Adipose tissue (tissue), 3 donors: Measurements from ENCODE around the gene EMX1. TPM values are rescaled to one million over a fixed set of nuclear protein-coding genes. Genes with fewer than 3 reads are reported as not detected.

Experiments used
- H3K27ac ChIP-seq: one replicate; pipeline ENCODE4 v1.5.1; 2013; ENCODE audit warnings: low read depth, low read length
- WGBS, 3 donors: extraction: QIAGEN DNeasy Blood & Tissue Kit; methylation state at CpG; one replicate each; pipeline ENCODE4 v1.1.7; 2013; 5-methylcytosine and 5-hydroxymethylcytosine counted together
- polyA plus RNA-seq, 3 donors: library from polyadenylated mRNA; stranded (reverse); fragments of 200-250 nt; gene quantifications; one replicate each; pipeline ENCODE4 v1.2.3, GENCODE V29; 2013
- donor health status: healthy with polysubstance abuse.
- donor health status: Bipolar disorder and iron deficiency.
- donor health status: healthy.

EMX1 gene
- polyA plus RNA-seq, 3 donors = 0.10 to 0.45 (median 0.34) TPM

DNA sequence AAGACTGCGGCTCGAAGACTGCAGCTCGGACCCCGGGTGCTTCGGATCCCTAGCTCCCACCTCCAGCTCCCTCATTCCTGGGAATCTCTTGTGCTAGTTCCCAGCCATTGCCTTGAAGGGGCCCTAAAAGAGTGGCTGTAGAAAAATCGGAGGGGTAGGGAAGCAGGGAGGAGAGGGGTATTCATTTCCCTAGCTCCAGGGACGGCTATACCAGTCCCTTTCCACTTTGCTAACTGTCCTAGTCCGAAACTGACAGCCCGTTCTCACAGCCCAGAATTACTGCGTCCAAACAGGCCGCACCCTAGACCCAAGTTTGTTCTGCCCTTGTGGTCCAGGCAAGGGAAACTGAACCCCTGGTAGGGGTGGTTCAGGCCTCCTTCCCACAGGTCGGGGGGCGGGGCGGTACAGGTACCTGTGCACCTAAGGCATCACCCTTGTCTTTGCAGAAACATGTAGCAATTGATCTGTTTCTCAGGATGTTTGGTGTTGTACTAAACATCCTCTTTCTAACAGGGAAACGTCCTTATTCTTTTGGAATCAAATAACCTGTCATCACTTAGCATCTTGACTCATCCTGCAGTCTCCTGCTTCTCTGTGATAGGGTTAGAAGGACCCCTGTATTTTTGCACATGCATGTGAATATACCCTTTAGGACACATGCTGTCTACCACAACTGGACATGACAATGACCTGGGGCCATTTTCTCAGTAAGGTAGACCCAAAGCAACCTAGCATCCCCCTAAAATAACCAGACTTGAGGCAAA is 4.0 kb downstream of the EMX1 start:
- H3K27ac ChIP-seq = no peak overlapping the region
- WGBS, 3 donors = 28 to 45% (median 37%) methylated on average over 15 of the region's 15 CpGs

DNA sequence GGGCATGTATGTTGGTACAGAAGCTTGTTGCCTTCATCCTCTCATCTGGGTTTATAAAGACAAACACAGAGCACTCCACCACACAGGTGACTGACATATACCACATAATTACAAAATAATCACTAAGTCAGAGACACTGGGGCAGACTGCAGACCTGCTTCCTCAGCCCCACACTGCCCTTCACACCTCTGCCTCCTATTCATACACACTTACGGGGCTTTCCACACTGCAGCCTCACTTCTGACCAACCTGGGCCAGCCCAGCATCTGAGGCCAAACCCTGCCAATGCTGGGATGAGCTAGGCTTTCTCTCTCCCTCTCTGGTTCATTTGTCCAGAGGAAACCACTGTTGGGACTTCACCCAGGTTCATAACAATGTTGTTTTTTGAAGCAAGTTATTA is 4.5 kb downstream of the EMX1 start:
- no peak overlapping the region for H3K27ac ChIP-seq
- 90 to 95% (median 91%) methylated on average over 1 of the region's 1 CpG for WGBS, 3 donors

DNA sequence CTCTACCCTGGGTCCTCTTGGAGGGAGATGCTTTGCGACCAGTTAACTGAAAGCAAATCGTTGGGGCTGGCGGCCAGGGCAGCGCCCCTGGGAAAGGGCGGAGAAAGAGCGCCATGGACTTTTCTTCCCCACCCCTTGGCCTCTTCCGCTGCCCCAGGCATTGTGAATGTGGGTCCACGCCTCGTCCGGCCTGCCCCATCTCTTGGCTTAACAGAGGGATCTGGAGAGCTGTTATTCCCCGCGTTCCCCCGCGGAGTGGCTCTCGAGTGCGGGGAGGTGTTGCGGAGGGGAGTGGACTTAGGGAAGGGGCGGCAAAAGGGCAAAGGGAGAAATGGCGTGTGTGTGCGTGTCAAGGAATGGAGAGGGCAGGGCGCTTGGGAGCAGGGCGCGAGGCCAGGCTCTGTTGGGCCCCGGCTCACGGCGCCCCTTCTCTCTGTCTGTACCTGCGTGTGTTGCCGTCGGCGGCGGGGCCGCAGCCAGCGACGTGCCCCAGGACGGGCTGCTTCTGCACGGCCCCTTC is 6.6 kb downstream of the EMX1 start:
- 6 to 11% (median 7%) methylated on average over 33 to 36 of the region's 36 CpGs for WGBS, 3 donors
- H3K27ac ChIP-seq = no peak overlapping the region

DNA sequence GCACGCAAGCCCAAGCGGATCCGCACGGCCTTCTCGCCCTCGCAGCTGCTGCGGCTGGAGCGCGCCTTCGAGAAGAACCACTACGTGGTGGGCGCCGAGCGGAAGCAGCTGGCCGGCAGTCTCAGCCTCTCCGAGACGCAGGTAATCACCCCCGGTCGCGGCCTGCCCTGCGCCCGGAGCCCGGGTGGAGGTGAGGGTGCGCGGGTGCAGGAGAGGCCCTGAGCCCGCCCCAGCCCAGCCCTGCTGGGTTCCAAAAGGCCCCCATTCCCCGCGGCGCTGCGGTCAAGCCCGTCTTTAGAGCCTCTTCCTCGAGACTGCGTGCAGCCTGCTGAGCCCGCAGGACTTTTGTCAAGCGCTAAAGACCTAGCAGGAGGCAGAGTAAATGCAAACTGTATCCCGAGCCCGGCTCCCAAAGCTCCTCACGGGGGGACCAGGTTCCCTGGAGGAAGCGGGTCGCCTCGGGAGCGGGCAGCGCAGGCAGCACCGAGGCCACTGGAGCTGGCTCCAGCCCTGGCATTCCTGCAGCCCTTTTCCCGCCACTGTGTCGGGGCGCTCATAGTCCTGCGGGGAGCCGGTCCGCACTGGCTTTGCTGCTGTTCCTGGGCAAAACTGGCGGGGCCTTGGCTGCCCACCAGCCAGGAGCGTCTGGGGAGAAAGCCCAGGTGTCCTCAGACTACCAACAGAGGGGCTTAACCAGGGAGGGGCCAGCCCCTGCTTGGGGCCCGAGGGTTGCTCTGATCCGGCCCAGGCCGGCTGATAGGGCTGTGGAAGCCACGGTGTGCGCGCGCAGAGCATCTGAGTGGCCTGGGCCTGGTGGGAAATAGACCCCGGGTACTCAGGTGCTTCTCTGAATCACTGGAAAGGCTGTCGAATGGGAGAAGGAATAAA is 7.3 kb downstream of the EMX1 start:
- H3K27ac ChIP-seq = no peak overlapping the region
- WGBS, 3 donors = 4 to 5% (median 4%) methylated on average over 58 to 61 of the region's 61 CpGs

DNA sequence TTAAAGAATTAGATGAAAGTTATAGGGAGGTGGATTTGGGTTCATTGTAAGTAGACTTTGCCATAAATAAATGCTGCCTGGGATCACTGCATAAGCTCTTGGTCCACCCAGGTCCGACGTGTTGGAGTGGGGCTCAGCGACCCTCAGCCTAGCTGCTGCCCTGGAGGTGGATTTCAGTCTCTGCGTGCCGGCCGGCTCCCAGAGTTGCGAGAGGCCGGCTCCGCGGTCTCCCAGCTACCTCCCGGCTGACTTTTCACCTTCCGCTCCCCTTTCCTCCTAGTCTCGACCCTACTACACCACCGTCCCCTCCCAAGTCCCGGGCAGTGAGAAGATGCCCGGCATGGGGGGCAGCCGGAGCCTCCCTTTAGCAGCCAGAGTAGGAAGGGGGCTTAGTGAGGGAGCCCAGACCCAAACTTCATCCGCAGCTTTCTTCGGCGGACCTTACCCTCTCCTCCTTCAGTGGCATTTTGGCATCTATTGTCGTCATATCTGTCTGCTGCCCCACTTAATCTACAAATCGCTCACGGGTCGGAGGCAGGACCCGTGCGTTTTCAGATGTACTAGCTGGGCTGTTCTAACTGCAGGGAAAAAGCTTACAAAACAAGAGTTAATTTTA is 8.1 kb downstream of the EMX1 start:
- H3K27ac ChIP-seq = no peak overlapping the region
- 7 to 11% (median 10%) methylated on average over 26 of the region's 26 CpGs for WGBS, 3 donors

DNA sequence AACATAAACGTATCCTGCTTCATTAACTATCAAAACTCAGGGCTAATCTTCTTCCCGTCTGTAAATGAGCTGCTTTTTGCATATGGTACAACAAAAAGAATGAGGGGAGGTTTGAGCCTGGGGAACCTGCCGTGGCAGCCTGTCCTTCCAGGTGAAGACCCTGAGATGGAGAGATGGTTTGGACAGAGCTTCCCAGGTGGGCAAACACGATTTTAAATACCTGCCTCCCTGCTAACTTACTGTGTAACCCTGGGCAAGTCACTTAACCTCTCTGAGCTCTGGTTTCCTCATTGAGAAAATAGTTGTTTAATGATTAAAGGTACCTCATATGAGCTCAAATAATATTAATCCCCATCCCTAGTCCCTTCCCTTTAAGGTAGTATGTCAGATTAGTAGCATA is 9.0 kb downstream of the EMX1 start:
- H3K27ac ChIP-seq = no peak overlapping the region
- 17 to 22% (median 19%) methylated on average over 4 of the region's 4 CpGs for WGBS, 3 donors

DNA sequence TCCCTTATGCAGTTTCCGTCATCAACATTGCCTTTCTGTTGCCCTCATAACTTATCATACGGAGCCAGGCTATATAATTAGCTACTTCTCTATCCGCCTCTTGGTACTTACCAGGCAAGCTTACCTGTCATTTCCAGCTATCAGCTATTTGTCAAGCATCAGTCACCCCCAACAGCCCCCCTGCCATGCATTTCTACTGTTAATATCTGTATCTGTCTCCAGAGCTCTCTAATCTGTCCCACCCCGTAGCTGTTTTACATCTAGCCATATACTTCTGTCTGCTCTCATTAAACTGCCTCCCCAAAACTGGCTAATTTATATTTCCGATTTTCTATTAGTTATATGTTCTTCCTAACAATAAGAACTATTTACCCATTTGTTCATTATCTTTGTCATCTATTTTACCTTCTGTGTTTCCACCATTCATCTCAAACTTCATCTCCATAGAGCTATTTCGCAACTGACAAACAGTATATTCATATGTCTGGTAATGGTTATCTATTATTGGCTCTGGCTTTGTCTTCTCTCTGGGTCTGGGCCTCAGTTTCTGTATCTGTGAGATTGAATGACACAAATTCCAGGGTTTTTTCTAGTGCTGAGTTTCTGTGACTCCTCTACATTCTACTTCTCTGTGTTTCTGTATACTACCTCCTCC is 9.6 kb downstream of the EMX1 start:
- no peak overlapping the region for H3K27ac ChIP-seq
- WGBS, 3 donors = 52 to 61% (median 58%) methylated on average over 6 of the region's 6 CpGs

DNA sequence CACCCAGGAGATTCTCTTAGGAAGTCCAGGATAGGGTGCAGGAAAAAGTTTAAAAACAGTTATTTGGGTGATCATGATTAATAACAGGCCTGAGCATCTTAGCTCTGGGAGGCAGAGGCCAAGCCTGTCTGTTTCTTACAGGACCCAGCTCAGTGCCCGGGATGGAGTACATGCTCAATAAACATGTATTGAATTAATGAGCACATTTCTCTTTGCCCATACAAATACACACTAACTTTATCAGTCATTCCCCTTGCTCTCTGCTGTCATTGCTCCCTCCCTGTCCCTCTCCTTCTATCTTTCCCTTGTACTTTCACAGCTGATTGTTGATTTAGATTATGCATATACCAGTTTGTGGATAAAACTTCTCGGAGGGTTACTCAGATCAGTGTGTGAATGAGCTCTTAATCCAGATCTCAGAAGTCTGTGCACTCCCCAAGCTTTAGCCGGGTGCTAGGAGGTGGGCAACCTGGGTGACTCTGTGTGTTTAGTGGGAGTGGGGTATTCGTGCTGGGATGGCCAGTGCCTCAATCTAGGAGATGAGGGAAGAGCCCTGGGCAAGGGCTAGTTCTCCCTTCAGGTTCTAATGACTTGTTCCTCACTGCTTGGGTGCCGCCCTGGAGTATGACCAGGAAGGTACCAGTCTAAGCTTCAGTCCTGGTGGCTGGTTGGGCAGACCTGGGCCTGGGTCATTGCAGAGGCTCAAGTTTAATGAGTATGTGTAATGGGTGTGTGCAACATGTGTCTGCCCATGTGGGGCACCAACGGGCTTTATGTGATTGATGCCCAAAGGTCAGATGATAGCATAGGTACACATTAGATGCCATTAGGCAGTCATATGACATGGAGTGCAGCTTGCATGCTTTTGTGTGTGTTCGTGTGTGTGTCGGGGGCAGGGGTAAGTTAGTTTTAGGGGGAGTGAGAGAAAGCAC is 10.6 kb downstream of the EMX1 start:
- no peak overlapping the region for H3K27ac ChIP-seq
- WGBS, 3 donors = 70 to 84% (median 81%) methylated on average over 8 of the region's 8 CpGs

DNA sequence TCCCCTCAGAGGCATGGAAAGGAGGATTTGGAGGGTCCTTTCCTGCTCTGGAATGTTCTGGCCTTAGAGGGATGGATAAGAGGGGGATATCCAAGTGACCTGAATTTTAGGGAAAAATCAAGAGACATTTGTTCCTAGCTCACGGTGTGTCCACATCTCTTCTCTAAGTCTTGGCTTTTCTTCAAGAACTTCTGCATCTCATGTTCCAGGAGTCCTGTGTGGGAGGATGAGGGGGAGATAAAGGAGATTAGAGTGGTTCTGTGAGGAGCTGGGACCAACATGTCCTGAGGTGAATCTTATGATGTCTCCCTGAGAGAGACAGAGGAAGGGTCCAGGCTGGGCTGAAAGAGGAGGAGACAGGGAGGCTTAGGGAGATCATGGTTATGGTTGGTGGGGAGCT is 11.7 kb downstream of the EMX1 start:
- WGBS, 3 donors = 88 to 94% (median 91%) methylated on average over 1 of the region's 1 CpG
- H3K27ac ChIP-seq = no peak overlapping the region

DNA sequence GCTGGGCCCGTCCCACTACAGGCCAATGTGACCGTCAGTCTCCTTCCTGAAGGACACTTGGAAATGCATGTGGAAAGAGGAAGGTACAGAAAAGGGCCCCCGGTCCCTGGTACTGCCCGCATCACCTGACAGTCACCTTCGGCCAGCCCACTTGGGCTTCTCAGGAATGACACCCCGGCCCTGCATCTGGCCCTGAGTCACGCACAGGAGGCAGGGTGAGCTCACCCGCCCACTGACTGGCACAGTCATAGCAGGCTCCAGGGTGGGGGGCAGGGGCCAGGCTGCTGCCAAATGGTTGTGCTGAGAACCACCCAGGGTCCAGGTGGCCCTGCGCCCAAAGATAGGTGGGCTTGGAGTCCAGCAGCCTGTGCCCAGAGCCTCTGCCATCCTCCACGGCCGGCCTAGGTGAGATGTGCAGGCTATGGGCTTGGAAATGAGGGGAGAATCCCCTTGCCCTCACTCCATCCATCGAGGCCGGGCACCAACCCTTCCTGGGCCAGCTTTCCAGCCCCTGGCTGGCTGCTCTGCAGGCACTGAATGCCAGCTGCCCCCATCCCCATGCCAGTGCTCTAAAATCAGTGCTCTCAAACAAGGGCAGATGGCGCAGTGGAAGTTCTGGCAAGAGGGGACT is 14.1 kb downstream of the EMX1 start:
- WGBS, 3 donors = 92 to 93% (median 93%) methylated on average over 13 to 14 of the region's 14 CpGs
- H3K27ac ChIP-seq = no peak overlapping the region

DNA sequence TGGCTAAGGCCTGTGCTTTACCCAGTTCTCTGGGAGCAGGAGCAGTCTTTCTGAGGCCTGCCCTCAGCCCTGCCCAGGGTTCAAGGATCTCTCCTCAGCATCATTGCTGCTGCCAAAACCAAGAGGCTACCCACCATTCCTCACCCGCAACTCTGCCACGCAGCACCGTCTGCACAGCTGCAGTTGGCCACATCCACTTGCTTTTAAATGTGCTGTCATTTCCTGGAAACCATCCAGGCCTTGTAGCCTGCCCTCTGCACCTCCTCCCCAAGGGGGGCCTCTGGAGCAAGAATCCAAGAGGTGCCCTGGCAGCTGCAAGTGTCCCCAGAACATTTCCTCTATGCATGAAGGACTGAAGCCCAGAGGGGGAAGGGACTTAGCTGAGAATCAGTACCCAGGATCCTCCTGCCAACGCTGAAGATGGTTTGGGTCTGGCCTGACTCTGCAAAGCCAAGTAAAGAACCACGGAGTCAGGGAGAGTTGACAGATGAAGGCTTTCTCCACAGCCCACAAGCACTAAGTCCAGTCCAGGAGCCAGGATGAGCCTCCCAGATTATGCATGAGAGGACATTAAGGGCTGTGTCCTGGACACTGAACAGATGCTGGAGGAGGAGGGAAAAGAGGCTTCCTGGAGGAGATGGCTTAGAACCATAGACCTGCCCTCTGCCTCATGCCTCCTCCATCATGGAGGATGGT is 14.9 kb downstream of the EMX1 start:
- 39 to 54% (median 49%) methylated on average over 5 of the region's 5 CpGs for WGBS, 3 donors
- H3K27ac ChIP-seq = no peak overlapping the region

DNA sequence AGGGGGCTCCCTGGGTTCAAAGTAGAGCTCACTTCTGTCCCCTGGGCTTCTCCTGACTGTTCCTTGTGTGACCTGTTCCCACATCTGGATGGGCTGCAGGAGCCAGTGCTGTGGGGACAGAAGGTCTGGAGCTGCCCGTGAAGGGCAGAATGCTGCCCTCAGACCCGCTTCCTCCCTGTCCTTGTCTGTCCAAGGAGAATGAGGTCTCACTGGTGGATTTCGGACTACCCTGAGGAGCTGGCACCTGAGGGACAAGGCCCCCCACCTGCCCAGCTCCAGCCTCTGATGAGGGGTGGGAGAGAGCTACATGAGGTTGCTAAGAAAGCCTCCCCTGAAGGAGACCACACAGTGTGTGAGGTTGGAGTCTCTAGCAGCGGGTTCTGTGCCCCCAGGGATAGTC is 15.5 kb downstream of the EMX1 start:
- WGBS, 3 donors = 92% methylated on average over 4 of the region's 4 CpGs

DNA sequence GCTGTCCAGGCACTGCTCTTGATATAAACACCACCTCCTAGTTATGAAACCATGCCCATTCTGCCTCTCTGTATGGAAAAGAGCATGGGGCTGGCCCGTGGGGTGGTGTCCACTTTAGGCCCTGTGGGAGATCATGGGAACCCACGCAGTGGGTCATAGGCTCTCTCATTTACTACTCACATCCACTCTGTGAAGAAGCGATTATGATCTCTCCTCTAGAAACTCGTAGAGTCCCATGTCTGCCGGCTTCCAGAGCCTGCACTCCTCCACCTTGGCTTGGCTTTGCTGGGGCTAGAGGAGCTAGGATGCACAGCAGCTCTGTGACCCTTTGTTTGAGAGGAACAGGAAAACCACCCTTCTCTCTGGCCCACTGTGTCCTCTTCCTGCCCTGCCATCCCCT is 15.9 kb downstream of the EMX1 start:
- no peak overlapping the region for H3K27ac ChIP-seq
- WGBS, 3 donors = 77 to 85% (median 79%) methylated on average over 5 of the region's 5 CpGs

More for the DNA sequence above, 15.5 kb downstream of the EMX1 start:
- no peak overlapping the region for H3K27ac ChIP-seq

DNA sequence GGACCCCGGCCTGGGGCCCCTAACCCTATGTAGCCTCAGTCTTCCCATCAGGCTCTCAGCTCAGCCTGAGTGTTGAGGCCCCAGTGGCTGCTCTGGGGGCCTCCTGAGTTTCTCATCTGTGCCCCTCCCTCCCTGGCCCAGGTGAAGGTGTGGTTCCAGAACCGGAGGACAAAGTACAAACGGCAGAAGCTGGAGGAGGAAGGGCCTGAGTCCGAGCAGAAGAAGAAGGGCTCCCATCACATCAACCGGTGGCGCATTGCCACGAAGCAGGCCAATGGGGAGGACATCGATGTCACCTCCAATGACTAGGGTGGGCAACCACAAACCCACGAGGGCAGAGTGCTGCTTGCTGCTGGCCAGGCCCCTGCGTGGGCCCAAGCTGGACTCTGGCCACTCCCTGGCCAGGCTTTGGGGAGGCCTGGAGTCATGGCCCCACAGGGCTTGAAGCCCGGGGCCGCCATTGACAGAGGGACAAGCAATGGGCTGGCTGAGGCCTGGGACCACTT is 16.4 kb downstream of the EMX1 start:
- 86 to 90% (median 88%) methylated on average over 12 of the region's 12 CpGs for WGBS, 3 donors

DNA sequence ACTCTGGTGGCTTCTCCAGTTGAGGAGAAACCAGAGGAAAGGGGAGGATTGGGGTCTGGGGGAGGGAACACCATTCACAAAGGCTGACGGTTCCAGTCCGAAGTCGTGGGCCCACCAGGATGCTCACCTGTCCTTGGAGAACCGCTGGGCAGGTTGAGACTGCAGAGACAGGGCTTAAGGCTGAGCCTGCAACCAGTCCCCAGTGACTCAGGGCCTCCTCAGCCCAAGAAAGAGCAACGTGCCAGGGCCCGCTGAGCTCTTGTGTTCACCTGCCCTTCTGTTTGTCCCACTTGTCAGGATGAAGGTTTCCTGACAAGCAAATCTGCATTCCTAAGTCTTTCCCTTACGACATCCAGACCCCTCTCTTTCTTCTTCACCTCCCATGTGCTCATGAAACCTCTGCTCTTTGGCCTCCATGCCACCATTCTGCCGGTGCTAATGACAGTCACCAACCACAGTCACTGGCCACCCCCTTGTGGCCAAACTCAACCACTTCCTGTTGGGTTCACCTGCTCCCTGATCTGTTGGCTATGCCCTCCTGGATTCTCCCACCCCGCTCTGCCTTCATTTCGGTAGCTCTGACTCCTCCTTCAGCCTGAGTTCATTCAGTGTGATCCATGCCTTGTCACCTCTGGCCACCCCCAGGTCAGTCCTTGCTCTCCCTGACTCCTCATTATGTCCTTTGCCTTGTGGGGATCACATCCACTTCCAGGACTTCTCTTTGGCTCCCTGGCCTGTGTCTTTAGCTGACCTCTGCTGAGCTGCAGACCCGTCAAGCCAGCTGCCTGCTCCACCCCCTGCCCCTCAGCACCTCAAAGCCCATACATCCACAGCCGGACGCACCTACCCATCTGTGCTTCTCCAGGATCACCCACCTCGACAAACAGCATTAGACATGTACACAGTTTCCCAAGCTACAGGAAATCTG is 17.6 kb downstream of the EMX1 start:
- no peak overlapping the region for H3K27ac ChIP-seq
- WGBS, 3 donors = 78 to 84% (median 81%) methylated on average over 14 of the region's 14 CpGs

More for the DNA sequence above, 16.4 kb downstream of the EMX1 start:
- H3K27ac ChIP-seq = no peak overlapping the region
